Adrenal gland (tissue), 12 donors: ENCODE data around the gene PTAR1. TPM values are rescaled to one million over a fixed set of nuclear protein-coding genes. Genes with fewer than 3 reads are reported as not detected.

Experiments
- DNase-seq, 7 donors: peaks; one replicate each; pipeline ENCODE4 v3.0.0-alpha.2; 2019 to 2020
- H3K27ac ChIP-seq, 5 donors: fragments of 200-600 bp; sonication (generic) in 4 of 5; 1 replicate in 3 of 5; 2 replicates in 2 of 5; pipeline versions ENCODE4 v1.5.1 to v1.8.0; 2016 to 2020; ENCODE audit warnings: mild to moderate bottlenecking in 1 of 5
- H3K27me3 ChIP-seq: fragments of 200-600 bp; 2 replicates; pipeline ENCODE4 v1.8.0; 2021
- H3K36me3 ChIP-seq, 2 donors: fragments of 200-600 bp; replicated peaks in 1 of 2; 1 replicate in 1 of 2; 2 replicates in 1 of 2; pipeline versions ENCODE4 v1.5.1 to v1.8.0; 2018 to 2022
- H3K4me1 ChIP-seq, 2 donors: fragments of 200-600 bp; replicated peaks in 1 of 2; 1 replicate in 1 of 2; 2 replicates in 1 of 2; pipeline versions ENCODE4 v1.5.1 to v1.8.0; 2018 to 2021
- H3K4me3 ChIP-seq, 4 donors: fragments of 200-600 bp; sonication (generic) in 3 of 4; one replicate each; pipeline ENCODE4 v1.5.1; 2016 to 2018
- H3K9me3 ChIP-seq, 3 donors: fragments of 200-600 bp; sonication (generic) in 1 of 3; replicated peaks in 1 of 3; 1 replicate in 2 of 3; 2 replicates in 1 of 3; pipeline versions ENCODE4 v1.5.1 to v1.8.0; 2016 to 2021
- POLR2A ChIP-seq, 2 donors: fragments of 450-650 bp; IDR thresholded peaks; one replicate each; pipeline ENCODE4 v1.6.1; 2017; ENCODE audit warnings: antibody characterized with exemption in 2 of 2, mild to moderate bottlenecking in 2 of 2, moderate library complexity in 1 of 2
- WGBS, 4 donors: extraction: QIAGEN DNeasy Blood & Tissue Kit in 2 of 4; methylation state at CpG; one replicate each; pipeline versions ENCODE4 v1.1.5 to v1.1.7; 2013 to 2017; 5-methylcytosine and 5-hydroxymethylcytosine counted together
- intact Hi-C, 2 donors: fragments of 100-400 bp; cut with DNase I; formaldehyde crosslinking; loops; one replicate each; pipeline versions ENCODE4 v1.14.1 to v1.15.0; 2022 to 2023
- polyA plus RNA-seq, 3 donors: library from polyadenylated mRNA; stranded (reverse); fragments of 200-250 nt in 2 of 3; fragments of 350-450 nt in 1 of 3; fragmentation: Illumina TruSeq in 1 of 3; extraction: RNeasy Lipid Tissue Mini Kit (QIAGEN cat#74804) in 1 of 3; gene quantifications; one replicate each; pipeline ENCODE4 v1.2.3, GENCODE V29; 2013 to 2014
- total RNA-seq, 9 donors: library from RNA; depleted of rRNA in 4 of 9; stranded (reverse); fragments of >200 nt in 4 of 9; fragments of 120-200 nt in 1 of 9; fragmentation: NEBNext Ultra II Directional in 1 of 9; extraction: Animal tissue kit (Norgen Biotek cat#: 25700) in 1 of 9; gene quantifications; one replicate each; pipeline versions ENCODE4 v1.1.0 to v1.2.4, GENCODE V29; 2013 to 2023
- TF ChIP-seq, protein P1 (sequence below), 6 experiments: fragments of 450-650 bp in 4 of 6; fragments of 200-600 bp in 2 of 6; sonication (generic) in 1 of 6; IDR thresholded peaks; 1 replicate in 5 of 6; 2 replicates in 1 of 6; pipeline versions ENCODE4 v1.5.1 to v1.8.0; 2016 to 2021; ENCODE audit warnings: antibody characterized with exemption in 6 of 6, mild to moderate bottlenecking in 2 of 6, moderate library complexity in 1 of 6
- donor health status: healthy with polysubstance abuse.
- donor health status: Bipolar disorder and iron deficiency.
- donor health status: DM: yes; HTN: yes; CAD: no.
- donor health status: DM: no; HTN: no; CAD: no.
- donor health status: DM: no; HTN: no; CAD: no.
- donor health status: DM: yes; HTN: yes; CAD: no.

The PTAR1 gene
- total and polyA plus RNA-seq, 12 donors, result 3.7 to 70.4 (median 37.2) TPM

DNA sequence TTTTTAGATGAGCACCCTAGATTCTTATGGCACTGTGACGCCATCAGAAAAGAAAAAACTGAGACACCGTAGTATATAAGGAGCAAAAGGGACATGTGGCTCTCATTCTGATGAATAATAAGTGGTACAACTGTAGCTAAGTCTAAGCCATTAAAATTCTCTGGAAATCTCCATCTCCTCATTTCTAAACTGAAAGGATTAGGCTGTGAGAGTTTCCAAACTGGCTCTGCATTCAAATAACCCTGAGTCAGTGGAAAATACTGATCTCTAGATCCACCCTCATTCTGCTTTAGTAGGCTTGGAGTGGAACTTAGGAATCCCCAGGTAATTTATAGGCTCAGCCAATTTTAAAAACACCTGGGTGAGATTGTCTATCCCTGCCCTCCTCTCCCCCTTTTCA is 28.5 kb downstream of the PTAR1 start:
- 96 to 98% (median 98%) methylated on average over 2 of the region's 2 CpGs for WGBS, 4 donors
- Histone ChIP-seq H3K9me3 (no peaks in the 10 kb centered on the region), H3K27me3 (no peaks in the 10 kb centered on the region), H3K4me1 (no peaks in the 10 kb centered on the region), H3K4me3 (no peak overlapping the region), H3K27ac (no peak overlapping the region), H3K36me3 (peaks cover 0 to 20% of the 10 kb centered on the region in 2 donors)
- TF ChIP-seq, protein P1, sequence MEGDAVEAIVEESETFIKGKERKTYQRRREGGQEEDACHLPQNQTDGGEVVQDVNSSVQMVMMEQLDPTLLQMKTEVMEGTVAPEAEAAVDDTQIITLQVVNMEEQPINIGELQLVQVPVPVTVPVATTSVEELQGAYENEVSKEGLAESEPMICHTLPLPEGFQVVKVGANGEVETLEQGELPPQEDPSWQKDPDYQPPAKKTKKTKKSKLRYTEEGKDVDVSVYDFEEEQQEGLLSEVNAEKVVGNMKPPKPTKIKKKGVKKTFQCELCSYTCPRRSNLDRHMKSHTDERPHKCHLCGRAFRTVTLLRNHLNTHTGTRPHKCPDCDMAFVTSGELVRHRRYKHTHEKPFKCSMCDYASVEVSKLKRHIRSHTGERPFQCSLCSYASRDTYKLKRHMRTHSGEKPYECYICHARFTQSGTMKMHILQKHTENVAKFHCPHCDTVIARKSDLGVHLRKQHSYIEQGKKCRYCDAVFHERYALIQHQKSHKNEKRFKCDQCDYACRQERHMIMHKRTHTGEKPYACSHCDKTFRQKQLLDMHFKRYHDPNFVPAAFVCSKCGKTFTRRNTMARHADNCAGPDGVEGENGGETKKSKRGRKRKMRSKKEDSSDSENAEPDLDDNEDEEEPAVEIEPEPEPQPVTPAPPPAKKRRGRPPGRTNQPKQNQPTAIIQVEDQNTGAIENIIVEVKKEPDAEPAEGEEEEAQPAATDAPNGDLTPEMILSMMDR (IDR thresholded peaks at IDR 0.05), result no peak
- TF ChIP-seq POLR2A (IDR thresholded peaks at IDR 0.05), result no peak
- intact Hi-C loops, result no loop called here
- no peak for DNase-seq

DNA sequence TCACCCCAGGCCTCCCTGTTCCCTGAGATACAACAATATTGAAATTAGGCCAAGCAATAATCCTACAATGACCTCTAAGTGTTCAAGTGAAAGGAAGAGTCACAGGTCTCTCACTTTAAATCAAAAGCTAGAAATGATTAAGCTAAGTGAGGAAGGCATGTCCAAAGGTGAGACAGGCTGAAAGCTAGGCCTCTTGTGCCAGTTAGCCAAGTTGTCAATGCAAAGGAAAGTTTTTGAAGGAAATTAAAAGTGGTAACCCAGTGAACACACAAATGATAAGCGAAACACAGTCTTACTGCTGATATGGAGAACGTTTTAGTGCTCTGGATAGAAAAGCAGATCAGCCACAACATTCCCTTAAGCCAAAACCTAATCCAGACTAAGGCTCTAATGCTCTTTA is 39.8 kb downstream of the PTAR1 start:
- Histone ChIP-seq H3K4me3 (no peak overlapping the region), H3K9me3 (no peaks in the 10 kb centered on the region), H3K4me1 (no peaks in the 10 kb centered on the region), H3K27ac (no peak overlapping the region), H3K27me3 (no peaks in the 10 kb centered on the region), H3K36me3 (peaks cover 0 to 3% of the 10 kb centered on the region in 2 donors)
- WGBS, 4 donors, result 94 to 96% (median 95%) methylated on average over 2 of the region's 2 CpGs
- TF ChIP-seq, protein P1 (IDR thresholded peaks at IDR 0.05), result no peak
- no peak for TF ChIP-seq POLR2A (IDR thresholded peaks at IDR 0.05)
- intact Hi-C loops, result loop anchor here in 1 of 2 donors (5.0 kb wide), 1 partner anchor 38 kb away; no protein-coding TSS in a partner anchor
- DNase-seq, result no peak

DNA sequence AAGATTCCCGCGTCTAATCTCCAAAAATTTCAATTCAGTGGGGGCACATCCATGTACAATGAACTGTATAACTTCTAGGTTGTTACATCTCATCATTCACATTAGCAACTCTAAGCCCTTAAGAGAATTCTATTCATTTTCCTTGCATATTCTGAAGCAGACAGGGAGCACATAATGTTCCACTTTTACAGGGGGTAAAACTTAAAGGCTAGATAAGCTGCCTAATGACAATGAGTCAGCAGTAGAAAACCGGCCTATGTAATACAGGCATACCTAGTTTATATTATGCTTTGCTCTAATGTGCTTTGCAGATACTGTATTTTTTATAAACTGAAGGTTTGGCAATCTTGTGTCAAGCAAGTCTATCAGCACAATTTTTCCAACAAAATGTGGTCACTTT is 40.4 kb downstream of the PTAR1 start:
- Histone ChIP-seq H3K4me1 (no peaks in the 10 kb centered on the region), H3K9me3 (no peaks in the 10 kb centered on the region), H3K36me3 (no peaks in the 10 kb centered on the region), H3K27me3 (no peaks in the 10 kb centered on the region), H3K4me3 (no peak overlapping the region), H3K27ac (no peak overlapping the region)
- intact Hi-C loops, result no loop called here
- TF ChIP-seq, protein P1 (IDR thresholded peaks at IDR 0.05), result no peak
- no peak for TF ChIP-seq POLR2A (IDR thresholded peaks at IDR 0.05)
- 91 to 97% (median 94%) methylated on average over 3 of the region's 3 CpGs for WGBS, 4 donors
- no peak for DNase-seq

DNA sequence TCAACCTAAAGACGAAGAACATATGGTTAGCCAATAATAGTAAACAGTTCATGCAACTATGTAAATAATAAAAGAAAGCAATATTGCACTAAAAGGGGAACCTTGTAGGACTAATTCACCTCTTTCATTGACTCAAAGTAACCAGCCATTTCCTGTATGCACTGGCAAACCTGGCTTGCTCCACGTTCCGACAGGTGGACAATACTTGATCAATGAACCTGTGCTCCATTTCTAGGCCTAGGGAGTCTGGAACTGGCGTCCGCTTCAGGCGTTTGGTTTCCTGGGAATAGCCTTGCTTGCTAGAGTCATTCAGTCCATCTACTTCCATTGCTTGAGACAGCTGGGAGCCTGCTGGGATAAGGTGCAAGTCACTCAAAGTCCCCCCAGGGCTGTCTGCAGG is 41.6 kb downstream of the PTAR1 start:
- DNase-seq, result no peak
- Histone ChIP-seq H3K4me3 (no peak overlapping the region), H3K27me3 (no peaks in the 10 kb centered on the region), H3K27ac (no peak overlapping the region), H3K4me1 (no peaks in the 10 kb centered on the region), H3K36me3 (no peaks in the 10 kb centered on the region), H3K9me3 (no peaks in the 10 kb centered on the region)
- WGBS, 4 donors, result 79 to 98% (median 94%) methylated on average over 6 of the region's 6 CpGs
- TF ChIP-seq, protein P1 (IDR thresholded peaks at IDR 0.05), result no peak
- TF ChIP-seq POLR2A (IDR thresholded peaks at IDR 0.05), result no peak
- intact Hi-C loops, result no loop called here
